Placental pericyte (primary cell): ENCODE results near the gene EIF4A2. TPM values are rescaled to one million over a fixed set of nuclear protein-coding genes. Genes with fewer than 3 reads are reported as not detected.

Experiments used
- small RNA-seq: library from RNA; depleted of rRNA; stranded (forward); fragments of <200 nt; gene quantifications from one replicate; pipeline ENCODE3, GENCODE V24; 2012; ENCODE audit warnings: low replicate concordance
- total RNA-seq: library from RNA; depleted of rRNA; stranded (reverse); fragments of >200 nt; gene quantifications from 2 replicates; pipeline ENCODE4 v1.2.3, GENCODE V29; 2012

The EIF4A2 gene
- 368 and 414 TPM in 2 replicates for total RNA-seq

GRCh38 chr3:186783058-186783730 lies at the start of gene EIF4A2:
EIF4A2 (plus strand) TSS chr3:186783577; CDS start chr3:186783611, 34 bp downstream.

GRCh38 chr3:186806089-186807055 lies 23.0 kb downstream of the EIF4A2 start, which contains the start of gene RFC4:
RFC4 (minus strand) TSS chr3:186806482; CDS start chr3:186804713, 1,769 bp downstream.

Small RNAs within 50 kb of the gene (small RNA-seq; reads per million reads assigned to genes)
- not detected for gene RF00092
- gene RNU6-1105P, result not detected
- not detected for gene SNORA4
- gene SNORA63, result not detected
- gene SNORA81, result not detected
- not detected for gene SNORD2

Other genes starting within 250 kb of the EIF4A2 start
- 1.3 TPM in 2 replicates for gene CRYGS, start 239.2 kb upstream of the EIF4A2 start, total RNA-seq
- 9.4 and 22.2 TPM in 2 replicates for gene TBCCD1, start 216.2 kb upstream of the EIF4A2 start, total RNA-seq
- 59.4 and 267 TPM in 2 replicates for gene DNAJB11, start 212.9 kb upstream of the EIF4A2 start, total RNA-seq
- not detected in 2 replicates for gene AHSG, start 170.5 kb upstream of the EIF4A2 start, total RNA-seq
- not detected in 2 replicates for gene FETUB, start 143.2 kb upstream of the EIF4A2 start, total RNA-seq
- not detected in 2 replicates for gene HRG, start 117.6 kb upstream of the EIF4A2 start, total RNA-seq
- not detected in 2 replicates for gene KNG1, start 66.2 kb upstream of the EIF4A2 start, total RNA-seq
- 8.1 and 29.2 TPM in 2 replicates for gene RFC4, start 22.9 kb downstream of the EIF4A2 start, total RNA-seq
- gene ADIPOQ, start 59.1 kb downstream of the EIF4A2 start, total RNA-seq, result not detected in 2 replicates
- gene ST6GAL1, start 146.9 kb downstream of the EIF4A2 start, total RNA-seq, result 2.8 and 8.4 TPM in 2 replicates